Activated gamma-delta T cell (primary cell): Measurements from ENCODE around the gene EFNA3.

ENCODE experiments used
- DNase-seq: peaks from one replicate; lab custom pipeline; 2025; lab: John Stamatoyannopoulos, UW

EFNA3 gene

GRCh38 chr1:155068599-155068998 is 10.0 kb upstream of the EFNA3 start:
- DNase-seq = no peak

DNA sequence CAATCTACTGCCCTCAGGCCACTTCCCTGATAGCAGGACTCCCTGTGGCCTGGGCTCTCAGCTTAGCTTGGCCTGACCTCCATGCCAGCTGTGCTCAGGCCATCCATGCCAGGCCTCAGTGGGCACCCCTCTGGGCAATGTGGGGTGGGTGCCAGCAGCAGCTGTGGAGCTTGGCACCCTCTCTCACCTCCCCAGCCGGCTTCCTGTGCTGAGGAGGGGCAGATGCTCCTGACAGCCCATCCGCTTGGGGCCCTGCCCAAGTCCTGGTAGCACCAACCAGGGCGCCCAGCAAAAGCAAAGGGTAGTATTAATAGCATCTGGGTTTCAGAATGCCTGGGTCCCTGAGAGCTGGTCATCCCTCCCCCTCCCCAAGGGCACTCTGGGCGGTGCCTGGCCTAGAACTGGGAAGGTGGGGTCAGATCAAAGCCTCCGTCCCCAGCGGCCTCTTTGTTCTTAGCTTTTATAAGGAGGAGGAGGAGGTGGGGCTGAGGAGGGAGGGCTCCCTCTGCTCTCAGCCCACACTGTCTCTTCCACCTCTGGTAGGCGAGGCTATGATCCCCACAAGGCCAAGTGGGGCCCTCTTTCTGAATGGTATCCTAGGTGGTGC is 9.0 kb upstream of the EFNA3 start:
- no peak for DNase-seq

GRCh38 chr1:155070158-155070621 is 8.4 kb upstream of the EFNA3 start:
- no peak for DNase-seq

- DNase-seq = peak; percentile 53
Measured at GRCh38 chr1:155070721-155071569, 7.7 kb upstream of the EFNA3 start.

DNA sequence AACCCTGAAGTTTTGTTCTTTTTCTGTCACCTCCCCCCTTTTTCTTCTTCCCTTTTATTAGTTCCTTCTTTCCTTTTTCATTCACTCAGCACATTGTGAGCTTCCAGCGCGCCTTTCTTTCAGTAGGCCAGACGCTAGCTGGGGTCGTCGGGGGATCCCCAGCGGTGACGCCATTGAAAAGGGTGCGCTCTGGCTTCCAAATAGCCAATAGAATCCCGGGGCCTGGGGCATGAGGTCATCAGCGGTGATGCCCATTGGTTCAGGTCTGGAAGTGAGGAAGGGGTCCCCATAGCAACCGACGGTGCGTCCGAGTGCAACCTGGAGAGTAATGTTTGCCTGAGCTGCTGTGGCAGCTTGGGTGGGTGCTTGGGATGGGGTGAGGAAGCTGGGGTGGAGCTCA is 6.9 kb upstream of the EFNA3 start:
- no peak for DNase-seq

GRCh38 chr1:155072531-155073289 is 5.9 kb upstream of the EFNA3 start:
- DNase-seq = no peak

- DNase-seq = no peak
Measured at GRCh38 chr1:155073377-155074242, 5.0 kb upstream of the EFNA3 start.

DNA sequence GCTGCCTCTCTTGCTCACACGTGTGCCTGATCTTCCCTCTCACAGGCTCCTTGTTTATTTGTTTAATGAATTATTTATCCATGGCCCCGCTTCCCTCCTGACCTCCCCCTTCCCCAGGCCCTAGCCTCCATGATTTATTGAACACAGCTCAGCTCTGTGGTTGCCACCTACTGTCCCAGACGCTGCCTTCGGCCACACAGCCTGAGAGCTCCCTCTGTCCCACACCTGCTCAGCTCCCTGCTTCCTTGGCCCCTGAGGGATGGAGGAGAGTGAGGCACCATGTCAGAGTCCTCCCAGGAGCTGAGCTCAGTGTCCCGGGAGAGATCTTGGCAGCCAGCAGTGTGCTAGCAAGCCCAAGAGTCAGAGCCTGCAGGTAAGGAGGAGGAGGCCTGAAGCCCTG is 3.1 kb upstream of the EFNA3 start:
- DNase-seq = no peak

DNA sequence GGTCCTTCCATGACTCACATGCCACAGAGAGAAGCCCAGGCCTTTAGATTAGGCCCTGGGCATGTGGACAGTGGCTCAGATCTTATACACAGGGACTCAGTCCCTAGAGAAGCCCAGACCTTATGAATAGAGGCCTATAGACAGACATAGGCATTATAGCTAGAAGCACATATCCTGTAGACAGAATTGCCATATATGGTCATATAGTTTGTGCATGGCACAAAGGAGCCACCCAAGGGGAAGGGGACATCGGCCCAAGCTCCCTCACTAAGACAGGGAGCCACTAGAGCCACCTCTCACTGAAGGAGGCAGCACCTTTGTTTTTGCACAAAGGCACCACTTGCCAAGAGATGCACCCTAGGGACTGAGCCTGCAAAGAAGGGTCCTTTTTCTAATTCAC is 2.3 kb upstream of the EFNA3 start:
- no peak for DNase-seq

GRCh38 chr1:155077346-155077745 is 1.3 kb upstream of the EFNA3 start:
- no peak for DNase-seq

GRCh38 chr1:155077758-155078445 is 735 bp upstream of the EFNA3 start:
- no peak for DNase-seq

GRCh38 chr1:155079210-155079486 is 511 bp downstream of the EFNA3 start:
- no peak for DNase-seq

DNA sequence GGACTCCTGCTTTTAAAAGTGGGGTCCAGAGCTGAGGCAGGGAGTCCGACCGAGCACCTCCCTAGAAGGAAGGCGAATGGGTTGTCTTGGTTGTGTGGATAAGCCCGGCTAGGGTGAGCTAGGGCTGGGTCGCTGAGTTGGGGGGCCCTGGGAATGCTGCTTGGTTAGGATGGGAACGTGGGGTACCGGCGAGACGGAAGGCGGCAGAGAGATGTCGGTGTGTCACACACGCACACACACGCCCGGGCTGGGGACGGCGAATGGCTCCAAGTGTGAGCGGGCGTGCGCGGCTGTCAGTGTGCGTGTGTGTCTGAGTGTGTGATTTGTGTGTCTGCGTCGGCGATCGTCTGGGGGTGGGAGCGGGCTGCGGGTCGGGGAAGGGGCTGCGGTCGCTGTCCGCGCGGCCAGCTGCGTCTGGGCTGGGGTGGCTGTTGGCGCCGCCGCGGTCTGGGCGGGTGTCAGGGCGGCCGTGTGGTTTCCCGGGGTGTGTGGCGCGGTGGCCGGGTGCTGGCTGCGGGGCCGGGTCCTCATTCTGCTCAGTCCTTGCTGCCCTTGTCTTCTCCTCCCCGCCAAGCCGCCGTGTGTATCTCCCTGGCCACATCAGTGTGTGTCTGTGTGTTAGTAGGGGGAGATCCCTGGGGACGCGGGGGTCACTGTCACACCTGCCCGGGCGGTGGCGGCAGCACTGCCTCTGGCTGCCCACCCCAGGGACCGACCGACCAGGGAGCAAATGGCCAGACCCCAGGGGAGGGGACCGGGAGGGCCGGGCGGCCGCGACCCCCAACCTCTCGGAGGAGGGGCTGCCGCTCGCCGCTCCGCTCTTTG is 1.1 kb downstream of the EFNA3 start:
- DNase-seq = peak; percentile 22

DNA sequence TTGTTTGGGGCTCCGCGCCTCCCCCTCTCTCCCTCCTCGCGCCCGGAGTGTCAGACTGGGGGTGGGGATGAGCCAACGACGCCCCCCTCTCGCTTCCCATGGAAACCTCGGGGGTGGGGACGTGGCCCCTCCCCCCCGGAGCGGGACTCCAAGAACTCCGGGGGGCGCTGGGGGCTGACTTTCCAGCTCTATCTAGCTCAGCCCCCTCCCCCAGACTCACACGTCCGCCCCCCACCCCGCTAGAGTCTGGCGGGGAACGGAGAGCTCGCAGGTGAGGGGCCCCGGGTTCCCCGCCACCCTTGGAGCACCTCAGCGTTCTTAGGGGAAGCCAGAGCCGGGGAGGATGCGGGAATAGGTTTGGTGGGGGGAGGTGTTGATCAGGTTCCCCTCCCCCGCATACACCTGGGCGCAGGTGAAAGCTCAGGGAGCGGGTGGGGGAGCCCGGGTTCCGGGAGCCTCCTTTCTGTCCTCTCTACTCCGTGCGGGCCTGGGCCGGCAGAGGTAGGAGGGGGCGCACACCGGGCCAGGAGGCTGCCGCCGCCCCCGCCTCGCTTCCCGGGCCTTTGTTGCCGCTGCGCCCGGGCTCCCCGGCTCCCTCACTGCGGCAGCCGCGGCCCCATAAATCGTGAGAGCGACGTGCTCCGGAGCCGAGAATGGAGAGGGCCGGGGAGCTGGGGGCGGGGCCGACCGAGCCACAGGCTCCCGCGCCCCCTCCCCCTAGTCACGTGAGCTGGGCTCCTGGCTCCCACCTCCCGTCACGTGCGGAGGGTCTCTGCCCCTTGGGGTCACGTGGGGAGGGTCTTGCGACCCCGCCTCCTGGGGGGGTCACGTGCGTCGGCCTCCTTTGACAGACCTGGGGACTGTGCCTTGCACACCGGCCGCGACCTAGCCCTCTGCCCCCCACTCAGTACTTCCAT is 1.9 kb downstream of the EFNA3 start:
- no peak for DNase-seq

GRCh38 chr1:155081472-155082300 is 3.0 kb downstream of the EFNA3 start:
- DNase-seq = peak; percentile 25

GRCh38 chr1:155082301-155083051 is 3.8 kb downstream of the EFNA3 start:
- DNase-seq = no peak

DNA sequence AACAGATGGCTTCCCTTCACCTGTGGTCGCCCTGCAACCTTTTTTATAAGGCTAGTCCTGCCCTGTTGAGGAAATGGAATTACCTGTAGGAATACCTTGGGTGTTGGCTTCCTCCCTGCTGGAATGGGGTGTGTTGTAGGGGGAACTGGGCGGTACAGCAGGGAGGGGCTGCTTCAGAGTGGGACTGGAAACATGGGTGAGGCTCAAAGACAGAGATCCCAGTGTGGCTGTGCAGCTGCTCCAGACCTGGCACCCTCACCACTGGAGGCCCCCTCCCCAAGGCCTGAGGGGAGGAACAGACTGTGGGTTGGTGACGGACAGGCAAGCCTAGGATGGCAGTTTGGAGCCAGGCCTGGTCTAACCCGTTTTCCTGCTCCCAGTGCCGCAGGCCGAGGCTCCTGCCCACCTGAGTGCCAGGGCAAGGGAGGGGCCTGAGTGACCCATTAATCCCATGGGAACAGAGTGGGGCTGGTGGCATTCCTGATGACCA is 4.5 kb downstream of the EFNA3 start:
- no peak for DNase-seq
